ENCODE measurements around the gene C20orf141. TPM values are rescaled to one million over a fixed set of nuclear protein-coding genes. Genes with fewer than 3 reads are reported as not detected.
A peak's percentile ranks its signal among the peaks of the same experiment; 100 is the strongest.
"Not testable (repeated sequence)": the region's sequence is repeated elsewhere in the genome, so short reads cannot be mapped to it uniquely, and the experiment has no call there.

C20orf141 gene
- total RNA-seq, 1 donor from 2014 or later, result not detected

DNA sequence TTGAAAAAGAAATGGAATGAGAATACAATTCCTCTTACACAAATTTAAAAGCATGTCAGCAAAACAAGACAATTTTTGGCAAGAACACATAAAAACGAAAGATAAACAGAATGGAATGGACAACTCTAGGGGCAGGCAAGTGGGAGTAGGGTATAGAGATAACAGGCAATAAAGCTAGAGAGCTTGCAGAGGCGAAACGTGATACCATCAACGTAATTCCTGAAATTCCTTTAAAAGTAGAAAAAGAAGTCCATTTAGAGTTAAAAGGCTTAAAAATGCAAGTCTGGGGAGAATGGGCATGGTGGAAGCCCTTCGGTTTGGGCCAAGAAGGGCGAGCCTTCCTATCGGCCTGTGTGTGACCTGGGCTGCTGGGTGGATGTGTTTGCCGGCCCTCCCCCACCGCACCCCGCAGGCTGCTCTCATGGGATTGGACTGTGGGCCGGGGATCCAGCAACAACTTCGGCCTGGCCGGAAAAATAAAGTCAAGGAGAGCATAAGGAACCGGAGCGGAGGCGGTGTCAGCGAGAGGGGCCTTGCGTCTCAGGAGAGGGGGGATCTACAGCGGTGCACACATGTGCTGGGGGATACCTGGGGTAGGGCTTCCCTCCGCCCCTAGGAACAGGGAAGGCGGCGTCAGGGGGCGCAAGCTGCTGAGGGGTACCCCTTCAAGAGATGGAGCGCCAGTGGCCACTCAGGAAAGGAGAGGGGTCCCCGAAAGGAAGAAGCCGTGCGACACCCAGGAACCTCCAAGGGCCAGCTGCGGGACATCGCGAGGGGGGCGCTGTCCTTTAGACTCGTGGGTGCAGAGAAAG lies 5.5 kb downstream of the C20orf141 start:
- DNase-seq (ENCODE audit: low spot score), result peak; percentile 38

DNA sequence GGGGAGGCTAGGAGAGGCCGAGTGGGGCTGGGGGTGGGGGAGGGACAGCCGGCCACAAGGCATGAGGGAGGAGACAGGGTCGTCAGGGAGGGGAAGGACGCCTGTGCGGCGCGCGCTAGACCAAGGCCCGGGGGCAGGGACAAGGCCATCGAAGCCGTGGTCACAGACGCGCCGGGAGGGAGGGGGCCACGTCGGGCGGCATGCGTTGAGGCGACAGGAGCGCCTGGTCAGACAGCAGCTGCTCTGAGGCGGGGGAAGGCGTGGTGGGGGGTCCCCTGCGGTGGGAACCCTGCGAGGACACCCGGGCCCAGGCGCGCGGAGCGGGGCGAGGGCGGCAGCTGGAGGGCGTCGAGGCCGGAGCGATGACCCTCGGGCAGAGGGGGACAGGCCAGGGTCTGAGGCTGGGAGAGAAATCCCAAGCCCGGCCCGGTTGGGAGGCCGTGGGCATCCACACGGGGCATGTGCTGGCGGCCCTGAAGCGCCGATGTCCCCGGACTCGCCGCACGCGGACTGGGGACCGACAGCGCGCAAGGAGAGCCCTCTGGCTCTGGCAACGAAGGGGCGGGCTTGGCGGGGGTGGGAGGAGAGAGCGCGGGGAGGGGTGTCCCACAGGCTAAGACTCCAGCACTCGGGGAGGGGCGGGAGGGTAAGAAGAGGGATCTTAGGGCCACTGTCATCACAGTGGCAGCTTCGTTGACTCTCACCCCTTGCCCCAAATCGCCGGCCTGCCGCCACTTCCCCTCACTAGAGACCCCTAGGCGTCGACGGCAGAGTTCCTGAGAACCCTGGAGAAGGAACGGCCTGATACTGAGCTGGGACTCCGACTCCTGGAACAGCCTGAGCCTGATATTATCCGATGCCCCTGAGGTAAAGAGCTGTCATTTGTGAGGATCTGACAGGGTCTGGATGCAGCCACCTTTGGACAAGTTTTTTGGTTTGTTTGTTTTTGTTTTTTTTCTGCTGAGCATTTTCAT lies 6.4 kb downstream of the C20orf141 start:
- DNase-seq (ENCODE audit: low spot score), result no peak

DNA sequence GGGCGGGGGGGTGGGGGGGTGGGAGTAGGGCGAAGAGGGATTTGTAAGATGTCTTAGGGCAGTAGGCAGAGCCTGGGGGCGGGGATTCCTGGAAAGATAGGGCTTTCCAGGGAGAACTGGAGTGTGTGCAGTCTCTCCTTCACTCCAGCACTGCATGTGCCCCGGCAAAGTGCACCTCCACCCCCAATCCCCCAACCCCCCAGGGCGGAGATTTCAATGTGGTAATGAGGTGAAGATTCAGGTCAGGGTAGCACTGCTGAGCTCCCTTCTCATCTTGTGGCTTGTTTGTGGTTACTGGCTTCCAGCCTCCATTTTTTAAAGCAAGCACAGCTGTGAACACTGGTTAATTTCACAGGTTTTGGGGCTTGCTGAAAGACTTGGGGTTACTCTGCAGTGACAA lies 7.3 kb downstream of the C20orf141 start:
- DNase-seq (ENCODE audit: low spot score), result no peak

DNA sequence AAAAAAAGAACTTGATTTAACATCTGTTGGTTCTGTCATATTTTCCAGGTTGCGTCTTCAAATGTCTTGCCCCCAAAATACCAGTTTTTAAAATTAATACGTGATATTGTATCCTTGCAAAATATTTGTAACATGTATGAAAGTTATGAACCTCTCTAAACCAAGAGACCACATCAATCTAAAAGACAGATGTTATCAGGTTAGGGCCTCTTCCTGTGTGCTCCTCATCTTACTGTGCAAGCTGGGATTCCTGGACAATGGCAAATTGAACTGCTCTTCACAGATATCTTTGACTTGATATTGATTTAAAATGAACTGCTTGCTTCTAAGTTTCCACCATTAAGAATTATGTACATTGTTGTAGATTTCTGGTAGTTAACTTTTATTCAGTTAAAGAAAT lies 11.0 kb downstream of the C20orf141 start:
- DNase-seq (ENCODE audit: low spot score), result no peak

DNA sequence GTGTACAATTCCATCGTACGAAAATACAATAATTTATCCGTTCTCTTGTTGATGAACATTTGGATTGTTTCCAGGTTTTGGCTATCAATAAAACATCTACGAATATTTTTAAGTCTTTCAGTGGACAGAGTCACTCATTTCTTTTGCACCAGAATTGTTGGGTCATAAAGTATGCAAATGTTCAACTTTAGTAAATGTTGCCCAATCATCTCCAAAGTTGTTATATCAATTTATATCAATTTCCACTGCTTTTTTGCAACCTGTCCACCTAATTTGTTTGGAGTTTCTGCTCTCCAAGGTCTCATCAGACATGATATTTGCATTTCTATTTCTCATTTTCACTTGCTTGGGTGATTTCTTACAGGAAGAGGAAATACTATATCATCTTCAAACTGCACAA lies 11.9 kb downstream of the C20orf141 start:
- DNase-seq (ENCODE audit: low spot score), result no peak

DNA sequence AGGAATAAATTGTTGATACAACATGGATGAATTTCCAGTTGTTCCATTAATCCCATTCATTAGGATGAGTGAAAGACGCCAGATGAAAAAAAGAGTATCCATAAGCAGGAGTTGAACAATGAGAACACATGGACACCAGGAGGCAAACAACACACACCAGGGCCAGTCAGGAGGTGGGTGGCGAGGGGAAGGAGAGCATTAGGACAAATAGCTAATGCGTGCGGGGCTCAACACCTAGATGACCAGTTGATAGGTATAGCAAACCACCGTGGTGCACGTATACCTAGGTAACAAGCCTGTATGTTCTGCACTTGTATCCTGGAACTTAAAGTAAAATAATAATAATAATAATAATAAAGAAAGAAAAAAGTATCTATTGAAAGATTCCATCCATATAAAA lies 14.6 kb downstream of the C20orf141 start:
- DNase-seq (ENCODE audit: low spot score), result no peak

DNA sequence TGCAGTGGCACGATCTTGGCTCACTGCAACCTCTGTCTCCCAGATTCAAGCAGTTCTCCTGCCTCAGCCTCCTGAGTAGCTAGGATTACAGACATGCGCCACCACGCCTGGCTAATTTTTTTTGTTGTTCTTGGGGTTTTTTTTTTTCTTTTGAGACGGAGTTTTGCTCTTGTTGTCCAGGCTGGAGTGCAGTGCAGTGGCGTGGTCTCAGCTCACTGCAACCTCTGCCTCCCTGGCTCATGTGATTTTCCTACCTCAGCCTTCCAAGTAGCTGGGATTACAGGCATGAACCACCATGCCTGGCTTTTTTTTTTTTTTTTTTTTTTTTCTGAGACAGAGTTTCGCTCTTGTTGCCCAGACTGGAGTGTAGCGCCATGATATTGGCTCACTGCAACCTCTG lies 16.4 kb downstream of the C20orf141 start:
- not testable (repeated sequence) for DNase-seq (ENCODE audit: low spot score)

DNA sequence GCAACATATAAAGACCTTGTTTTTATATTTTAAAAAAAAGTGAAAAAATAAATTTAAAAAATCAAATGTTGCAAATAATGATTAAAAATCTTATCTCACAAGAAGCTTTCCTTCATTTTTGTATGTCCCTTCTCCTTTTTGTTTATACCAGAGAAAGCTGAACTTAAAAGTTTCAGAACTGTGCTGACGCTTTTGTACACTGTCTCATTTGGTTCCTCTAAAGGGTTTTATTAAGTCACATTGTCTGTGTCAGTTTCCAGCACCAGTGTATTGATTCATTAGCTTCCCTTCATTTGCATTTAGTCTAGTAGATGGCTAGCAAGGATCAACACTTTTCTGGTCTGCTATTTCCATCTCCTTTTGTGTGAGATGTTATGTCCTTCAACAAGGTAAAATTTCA lies 19.0 kb downstream of the C20orf141 start:
- no peak for DNase-seq (ENCODE audit: low spot score)

DNA sequence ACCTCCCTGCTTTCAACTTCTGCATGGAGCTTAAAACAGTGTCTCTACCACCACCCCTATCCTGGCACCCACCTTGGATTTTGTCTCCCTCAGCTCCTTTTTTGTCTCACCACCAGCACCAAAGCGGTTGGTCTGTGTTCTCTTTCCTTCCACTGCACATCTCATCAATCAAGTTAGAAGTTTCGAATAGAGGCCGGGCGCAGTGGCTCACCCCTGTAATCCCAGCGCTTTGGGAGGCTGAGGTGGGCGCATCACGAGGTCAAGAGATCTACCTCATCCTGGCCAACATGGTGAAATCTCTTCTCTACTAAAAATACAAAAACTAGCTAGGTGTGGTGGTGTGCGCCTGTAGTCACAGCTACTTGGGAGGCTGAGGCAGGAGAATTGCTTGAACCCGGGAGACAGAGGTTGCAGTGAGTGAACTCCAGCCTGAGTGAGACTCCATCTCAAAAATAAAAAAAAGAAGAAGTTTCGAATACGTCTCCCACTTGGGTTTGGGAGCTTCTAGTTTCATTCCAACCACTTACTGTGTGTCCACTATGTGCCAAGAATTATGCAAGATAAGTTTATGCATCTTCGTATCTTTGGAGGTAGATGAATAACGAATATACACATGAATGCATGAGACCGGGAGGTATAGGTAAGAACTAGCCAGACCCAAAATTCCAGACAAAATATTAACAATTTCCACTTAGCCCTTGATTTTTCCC lies 19.8 kb downstream of the C20orf141 start:
- no peak for DNase-seq (ENCODE audit: low spot score)

DNA sequence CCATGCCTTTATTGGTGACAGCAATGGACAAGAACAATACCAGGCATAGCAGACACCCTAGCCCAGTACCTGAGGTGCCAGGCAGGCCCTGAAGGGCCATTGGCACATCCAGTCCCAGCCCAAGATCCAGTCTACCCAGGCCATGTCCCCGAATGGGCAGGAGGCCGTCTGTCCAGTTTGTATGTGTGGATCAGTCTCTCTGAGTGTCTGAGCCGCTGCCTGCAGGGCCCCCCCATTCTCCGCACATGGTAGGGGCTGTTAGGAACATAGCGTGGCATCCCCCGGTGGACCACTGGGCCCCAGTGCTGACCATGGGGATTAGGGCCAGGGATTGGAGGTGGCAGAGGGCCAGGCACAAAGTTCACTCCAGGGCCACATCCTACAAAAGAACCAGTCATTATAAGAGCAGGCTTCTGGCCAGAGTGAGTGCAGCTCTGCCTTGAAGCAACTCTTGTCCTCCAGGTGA lies 20.6 kb downstream of the C20orf141 start:
- DNase-seq (ENCODE audit: low spot score), result no peak

DNA sequence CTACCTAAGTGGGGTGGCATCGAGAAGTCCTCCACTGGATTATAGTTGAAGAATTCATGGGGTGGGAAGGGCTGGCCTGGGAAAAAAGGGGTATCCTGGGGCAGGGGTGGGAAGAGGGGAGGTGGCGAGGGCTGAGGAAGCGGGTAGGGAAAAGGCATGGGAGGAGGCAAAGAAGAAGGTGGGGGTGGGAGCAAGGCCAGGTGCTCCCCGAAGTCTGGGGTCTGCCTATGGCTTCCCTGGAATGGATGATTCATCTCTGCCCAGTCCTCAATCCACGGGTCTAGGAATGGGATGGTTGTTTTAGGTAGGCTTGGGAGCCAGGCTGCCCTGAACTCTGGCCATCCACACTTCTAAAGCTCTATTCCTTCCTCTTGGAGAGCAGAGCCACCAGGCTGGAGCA lies 21.2 kb downstream of the C20orf141 start:
- no peak for DNase-seq (ENCODE audit: low spot score)

DNA sequence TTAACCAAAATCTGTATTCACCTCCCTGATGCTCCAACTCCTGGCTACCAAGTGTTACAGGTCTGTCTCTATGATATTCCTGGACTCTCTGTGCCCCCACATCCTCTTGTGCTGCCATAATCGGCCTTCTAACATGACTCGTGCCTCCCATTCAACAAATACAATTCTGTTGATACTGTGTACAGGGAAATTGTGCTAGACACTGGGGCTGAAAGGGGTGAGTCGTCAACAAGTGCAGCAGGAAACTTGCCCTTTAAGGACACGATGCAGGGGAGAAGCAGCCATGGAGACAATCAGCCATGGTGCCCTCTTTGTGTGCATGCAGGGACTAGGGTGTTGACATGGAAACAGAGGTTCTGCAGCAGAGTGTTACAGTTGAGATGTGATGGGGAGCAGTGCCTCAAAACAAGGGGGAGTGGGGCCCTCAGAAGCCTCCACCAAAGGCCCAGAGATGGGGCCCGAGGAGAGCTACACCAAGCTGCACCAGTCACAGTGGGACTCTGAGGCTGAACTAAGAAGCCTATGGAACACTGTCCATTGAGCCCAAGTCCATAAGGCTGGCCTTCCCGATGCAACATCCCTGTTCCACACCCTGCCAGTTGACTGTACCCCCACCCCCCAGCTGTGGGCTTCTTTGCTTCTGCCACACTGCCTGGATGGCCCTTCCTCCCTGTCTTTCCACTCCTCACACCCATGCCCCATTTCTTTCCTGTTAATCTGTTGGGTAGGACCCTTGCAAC lies 22.6 kb downstream of the C20orf141 start:
- DNase-seq (ENCODE audit: low spot score), result no peak

DNA sequence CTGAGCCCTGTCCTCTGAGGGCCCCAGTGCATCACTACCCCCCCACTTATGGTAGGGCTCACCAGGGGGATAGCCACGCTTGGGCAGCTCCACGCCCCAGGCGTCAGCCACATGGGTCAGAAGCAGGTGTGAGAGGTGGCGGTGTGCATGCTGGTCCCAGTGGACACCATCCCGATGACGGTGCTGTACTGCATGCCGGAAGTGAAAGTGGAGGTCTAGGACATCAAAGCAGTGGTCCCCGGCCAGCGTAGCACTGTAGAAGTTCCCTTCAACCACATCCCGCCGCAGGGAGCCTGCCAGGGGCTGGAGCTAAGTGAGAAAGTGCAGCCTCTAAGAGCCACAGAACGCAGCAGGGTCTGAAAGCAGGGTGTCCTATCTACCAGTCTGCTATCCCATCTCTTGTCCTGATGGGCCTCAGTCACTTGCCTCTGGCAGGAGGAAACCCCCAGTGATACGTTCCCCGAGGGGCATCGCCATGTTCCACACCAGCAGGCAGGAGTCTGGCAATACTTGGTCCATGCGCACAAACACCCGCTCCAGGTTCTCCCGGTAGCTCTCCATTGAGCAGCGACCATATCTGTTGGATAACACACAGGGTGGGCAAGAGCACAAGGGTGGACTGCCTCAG lies 23.5 kb downstream of the C20orf141 start:
- no peak for DNase-seq (ENCODE audit: low spot score)

DNA sequence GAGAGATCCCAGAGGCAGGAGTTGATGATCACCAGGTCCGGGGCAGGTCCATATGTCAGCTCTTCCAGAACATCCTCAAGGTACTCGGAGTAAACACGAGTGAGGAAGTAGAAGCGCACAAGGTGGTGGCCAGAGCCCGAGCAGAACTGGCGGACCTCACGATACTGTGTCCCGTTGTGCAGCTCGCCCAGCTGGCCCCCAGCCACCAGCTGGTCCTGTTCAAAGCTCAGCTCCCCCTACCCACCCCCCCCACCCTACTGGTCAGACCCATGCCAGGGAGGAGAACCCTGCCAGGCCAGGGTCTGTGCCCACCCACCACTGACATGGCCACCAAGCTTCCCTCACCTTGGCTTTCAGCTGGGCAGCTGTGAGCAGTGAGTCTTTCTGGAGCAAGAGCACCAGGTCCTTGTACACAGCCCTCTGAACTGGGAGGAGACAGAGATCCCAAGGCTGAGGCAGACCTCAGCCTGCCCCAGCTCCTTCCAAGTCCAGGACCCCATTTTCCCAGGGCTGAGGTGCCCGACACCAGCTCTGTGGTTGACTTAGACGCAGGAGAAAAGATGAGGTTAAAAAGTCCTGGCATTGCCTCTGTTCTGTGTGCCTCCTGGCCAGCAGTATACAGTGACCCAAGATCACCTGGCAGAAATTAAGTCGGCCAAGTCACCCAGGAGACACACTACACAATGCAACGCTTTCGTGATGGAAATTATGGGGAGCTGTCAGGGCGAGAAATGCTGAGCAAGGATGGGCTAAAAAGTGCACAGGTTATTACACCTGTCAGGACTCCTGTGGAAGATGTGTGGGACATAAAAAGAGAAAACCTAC lies 24.3 kb downstream of the C20orf141 start:
- no peak for DNase-seq (ENCODE audit: low spot score)

DNA sequence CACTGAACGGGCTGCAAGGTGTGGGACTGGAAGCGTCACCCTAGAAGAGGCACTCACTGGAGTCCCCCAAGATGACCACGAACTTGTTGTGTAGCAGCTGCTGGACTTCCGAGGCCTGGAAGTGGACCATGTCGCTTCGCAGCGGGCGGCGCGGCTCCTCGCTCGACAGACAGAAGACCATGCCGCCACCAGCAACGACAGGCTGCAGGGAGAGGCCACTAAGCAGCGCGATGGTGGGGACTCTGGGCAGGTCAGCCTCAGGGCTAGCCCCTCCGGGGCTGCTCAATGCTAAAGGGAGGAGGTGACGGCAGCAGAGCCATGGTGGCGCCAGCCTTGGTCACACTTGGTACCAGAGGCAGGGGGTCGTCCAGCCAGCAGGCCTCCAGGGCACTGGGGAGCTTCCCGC lies 24.9 kb downstream of the C20orf141 start:
- no peak for DNase-seq (ENCODE audit: low spot score)

DNA sequence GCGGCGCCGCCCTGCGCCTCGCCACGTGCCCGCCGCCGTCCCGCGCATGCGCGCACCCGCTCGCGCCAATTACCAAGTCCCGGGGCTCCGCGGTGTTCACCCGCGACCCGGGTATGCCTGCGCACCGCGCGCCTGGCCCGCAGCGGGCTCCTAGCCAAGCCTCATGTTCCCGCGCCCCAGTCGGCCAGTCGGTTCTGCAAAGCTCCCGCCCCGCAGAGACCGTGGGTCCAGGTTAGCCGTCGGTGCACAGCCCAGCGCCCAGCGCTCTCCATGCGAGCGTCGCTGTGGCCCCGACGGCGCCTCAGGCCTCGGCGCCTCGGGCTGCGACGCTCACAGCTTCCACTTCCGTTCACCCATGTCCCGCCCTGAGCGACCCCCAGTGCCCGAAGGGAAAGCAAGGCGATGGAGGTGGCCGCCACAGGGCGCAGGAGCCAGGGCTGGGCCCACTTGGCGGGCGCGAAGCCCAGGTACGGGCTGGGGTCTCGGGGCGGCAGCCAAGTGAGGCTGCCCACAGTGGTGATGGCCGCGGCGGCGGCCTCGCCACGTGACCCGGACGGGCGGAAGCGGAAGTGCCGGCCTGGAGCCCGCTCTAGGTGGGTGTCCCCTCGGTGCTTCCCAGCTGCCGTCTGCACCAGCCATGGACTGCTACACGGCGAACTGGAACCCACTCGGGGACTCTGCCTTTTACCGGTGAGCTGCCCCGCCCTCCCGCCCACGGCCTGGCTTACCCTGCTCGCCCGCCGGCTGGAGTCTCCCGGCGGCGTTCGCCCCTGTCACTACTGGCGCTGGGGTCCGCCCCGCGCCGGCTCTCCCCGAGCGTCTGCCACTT lies 25.6 kb downstream of the C20orf141 start, which contains the start of the genes PCED1A and VPS16:
Gene PCED1A (minus strand): TSS at position 518 of the 829 bp plus-strand sequence. CDS start 743 bp downstream, outside the sequence.
Gene VPS16 (plus strand): TSS at position 608 of the 829 bp plus-strand sequence. CDS start 30 bp downstream, at position 638.
- peak; percentile 89 for DNase-seq (ENCODE audit: low spot score)

DNA sequence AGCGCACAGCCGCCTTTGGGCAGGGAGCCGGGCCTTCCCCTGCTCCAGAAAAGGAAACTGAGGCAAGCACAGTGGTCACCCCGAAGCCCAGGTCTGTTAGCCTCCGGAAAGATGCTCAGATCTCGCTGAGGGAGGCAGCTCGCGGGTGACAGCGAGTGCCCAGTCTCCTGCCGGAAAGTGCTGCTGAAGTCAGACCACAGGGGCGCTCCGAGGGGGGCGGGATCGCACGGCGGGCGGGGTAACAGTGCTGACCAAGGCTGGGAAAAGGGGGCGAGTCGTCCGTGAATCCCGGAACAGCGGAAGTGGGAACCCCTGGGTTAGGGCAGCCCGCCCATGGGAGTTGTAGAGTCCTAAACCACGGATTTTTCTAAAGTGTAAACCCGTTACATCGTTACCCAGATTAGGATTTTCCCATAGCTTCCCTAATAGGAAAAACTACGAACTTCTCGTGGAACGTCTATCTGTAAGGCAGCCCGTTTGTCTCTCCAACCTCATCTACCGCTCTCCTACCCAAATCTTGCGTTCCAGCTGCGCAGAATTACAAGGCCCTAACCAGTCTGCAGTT lies 26.3 kb downstream of the C20orf141 start:
- DNase-seq (ENCODE audit: low spot score), result peak; percentile 65

DNA sequence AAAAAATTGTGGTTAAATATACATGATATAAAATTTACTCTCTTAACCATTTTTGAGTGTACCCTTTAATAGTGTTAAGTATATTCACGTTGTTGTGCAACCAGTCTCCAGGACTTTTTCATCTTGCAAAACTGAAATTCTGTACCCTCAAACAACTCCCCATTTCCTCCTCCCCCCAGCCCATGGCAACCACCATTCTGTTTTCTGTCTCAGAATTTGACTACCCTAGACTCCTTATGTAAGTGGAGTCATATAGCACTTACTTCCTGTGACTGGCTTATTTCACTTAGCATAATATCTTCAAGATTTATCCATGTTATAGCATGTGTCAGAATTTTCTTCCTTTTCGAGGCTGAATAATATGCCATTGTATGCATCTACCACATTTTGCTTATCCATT lies 30.8 kb downstream of the C20orf141 start:
- no peak for DNase-seq (ENCODE audit: low spot score)

All from ureter (tissue), 1 donor.